SK-N-SH treated with all-trans-retinoic acid at 6 μM for 48 hours (cell line): Measurements from ENCODE around the gene UBE2L6.

Experiments used
- ATAC-seq: fragments of 200-7000 bp; cut with Tn5 transposase; 3 replicates; pipeline ENCODE4 v1.9.1; 2020; ENCODE audit warnings: mild to moderate bottlenecking, moderate library complexity
- ARNTL ChIP-seq: fragments of 450-650 bp; formaldehyde crosslinking; IDR thresholded peaks from 2 replicates; pipeline ENCODE4 v1.5.0; 2020; ENCODE audit warnings: low read depth, mild to moderate bottlenecking, moderate library complexity, borderline replicate concordance
- BACH2 ChIP-seq: fragments of 250-450 bp; sonication (Bioruptor Pico); IDR thresholded peaks from 2 replicates; pipeline ENCODE4 v1.9.0; 2021; ENCODE audit warnings: mild to moderate bottlenecking, borderline replicate concordance
- CREB5 ChIP-seq: fragments of 250-450 bp; sonication (Bioruptor Pico); IDR thresholded peaks from 2 replicates; pipeline ENCODE4 v1.5.1; 2020; ENCODE audit warnings: low read depth, mild to moderate bottlenecking, moderate library complexity
- CSDC2 ChIP-seq: fragments of 250-450 bp; sonication (Bioruptor Pico); IDR thresholded peaks from 2 replicates; pipeline ENCODE4 v1.5.0; 2020; ENCODE audit warnings: mild to moderate bottlenecking, moderate library complexity
- CSRNP3 ChIP-seq: fragments of 250-450 bp; sonication (Bioruptor Pico); IDR thresholded peaks from 2 replicates; pipeline ENCODE4 v1.5.1; 2021; ENCODE audit warnings: mild to moderate bottlenecking, moderate library complexity
- ESRRG ChIP-seq: fragments of 250-450 bp; sonication (Bioruptor Pico); IDR thresholded peaks from 2 replicates; pipeline ENCODE4 v1.6.1; 2021; ENCODE audit warnings: mild to moderate bottlenecking
- ISL1 ChIP-seq: fragments of 250-450 bp; sonication (Bioruptor Pico); IDR thresholded peaks from 2 replicates; pipeline ENCODE4 v2.1.2; 2022; ENCODE audit warnings: mild to moderate bottlenecking, moderate library complexity
- OSR1 ChIP-seq: fragments of 250-450 bp; sonication (Bioruptor Pico); IDR thresholded peaks from 2 replicates; pipeline ENCODE4 v1.8.0; 2022; ENCODE audit warnings: moderate library complexity, mild to moderate bottlenecking, inconsistent platforms
- PATZ1 ChIP-seq: fragments of 250-450 bp; sonication (Bioruptor Pico); IDR thresholded peaks from 2 replicates; pipeline ENCODE4 v1.8.0; 2020; ENCODE audit warnings: mild to moderate bottlenecking, moderate library complexity, borderline replicate concordance
- PPARA ChIP-seq: fragments of 250-450 bp; sonication (Bioruptor Pico); IDR thresholded peaks from 2 replicates; pipeline ENCODE4 v1.5.0; 2020; ENCODE audit warnings: mild to moderate bottlenecking, borderline replicate concordance
- RARB ChIP-seq: fragments of 250-450 bp; sonication (Bioruptor Pico); IDR thresholded peaks from 2 replicates; pipeline ENCODE4 v1.8.0; 2021; ENCODE audit warnings: mild to moderate bottlenecking, moderate library complexity
- SNAI2 ChIP-seq: fragments of 250-450 bp; sonication (Bioruptor Pico); IDR thresholded peaks from 2 replicates; pipeline ENCODE4 v1.5.0; 2020; ENCODE audit warnings: mild to moderate bottlenecking, moderate library complexity
- TCF4 ChIP-seq: fragments of 250-450 bp; sonication (Bioruptor Pico); IDR thresholded peaks from 2 replicates; pipeline ENCODE4 v1.8.0; 2021; ENCODE audit warnings: mild to moderate bottlenecking, moderate library complexity, borderline replicate concordance
- TOX ChIP-seq: fragments of 250-450 bp; sonication (Bioruptor Pico); IDR thresholded peaks from 2 replicates; pipeline ENCODE4 v1.8.0; 2021; ENCODE audit warnings: mild to moderate bottlenecking, moderate library complexity, borderline replicate concordance
- ZC3H10 ChIP-seq: fragments of 250-450 bp; sonication (Bioruptor Pico); IDR thresholded peaks from 2 replicates; pipeline ENCODE4 v1.5.1; 2021; ENCODE audit warnings: mild to moderate bottlenecking, moderate library complexity
- ZFP3 ChIP-seq: fragments of 250-450 bp; sonication (Bioruptor Pico); IDR thresholded peaks from 2 replicates; pipeline ENCODE4 v1.5.0; 2020; ENCODE audit warnings: mild to moderate bottlenecking, moderate library complexity
- ZFP30 ChIP-seq: fragments of 450-650 bp; formaldehyde crosslinking; IDR thresholded peaks from 2 replicates; pipeline ENCODE4 v1.5.0; 2022; ENCODE audit warnings: mild to moderate bottlenecking, moderate library complexity
- ZNF565 ChIP-seq: fragments of 450-650 bp; formaldehyde crosslinking; conservative IDR thresholded peaks from 2 replicates; pipeline ENCODE4 v1.5.0; 2020; ENCODE audit warnings: low read depth, mild to moderate bottlenecking, moderate library complexity
- ZNF70 ChIP-seq: fragments of 450-650 bp; formaldehyde crosslinking; IDR thresholded peaks from 2 replicates; pipeline ENCODE4 v1.5.0; 2020; ENCODE audit warnings: mild to moderate bottlenecking, moderate library complexity
- ZNF8 ChIP-seq: fragments of 450-650 bp; formaldehyde crosslinking; IDR thresholded peaks from 2 replicates; pipeline ENCODE4 v1.5.0; 2020; ENCODE audit warnings: mild to moderate bottlenecking, moderate library complexity
- TF ChIP-seq, protein P1 (sequence below): fragments of 250-450 bp; sonication (Bioruptor Pico); IDR thresholded peaks from 2 replicates; pipeline ENCODE4 v1.5.0; 2020; ENCODE audit warnings: mild to moderate bottlenecking, moderate library complexity

UBE2L6 gene

DNA sequence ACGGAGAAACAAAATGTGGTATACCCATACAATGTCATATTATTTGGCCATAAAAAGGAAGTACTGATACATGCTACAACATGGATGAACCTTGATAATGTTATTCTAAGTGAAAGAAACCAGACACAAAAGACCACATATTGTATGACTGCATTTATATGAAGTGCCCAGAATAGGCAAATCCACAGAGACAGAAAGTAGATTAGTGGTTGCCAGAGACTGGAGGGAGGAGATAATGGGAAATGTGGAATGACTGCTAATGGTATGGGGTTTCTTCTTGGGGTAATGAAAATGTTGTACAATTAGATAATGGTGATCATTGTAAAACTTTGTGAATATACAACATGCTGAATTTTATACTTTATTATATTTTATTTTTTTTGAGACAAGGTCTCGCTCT is 46.4 kb downstream of the UBE2L6 start:
- no peak for ATAC-seq
- no peak for TF ChIP-seq ZNF565 (CRISPR knock-in tag)
- TF ChIP-seq OSR1 (CRISPR knock-in tag): no peak
- no peak for TF ChIP-seq ZC3H10 (CRISPR knock-in tag)
- TF ChIP-seq ESRRG: no peak
- no peak for TF ChIP-seq TOX
- TF ChIP-seq CSDC2 (CRISPR knock-in tag): no peak

DNA sequence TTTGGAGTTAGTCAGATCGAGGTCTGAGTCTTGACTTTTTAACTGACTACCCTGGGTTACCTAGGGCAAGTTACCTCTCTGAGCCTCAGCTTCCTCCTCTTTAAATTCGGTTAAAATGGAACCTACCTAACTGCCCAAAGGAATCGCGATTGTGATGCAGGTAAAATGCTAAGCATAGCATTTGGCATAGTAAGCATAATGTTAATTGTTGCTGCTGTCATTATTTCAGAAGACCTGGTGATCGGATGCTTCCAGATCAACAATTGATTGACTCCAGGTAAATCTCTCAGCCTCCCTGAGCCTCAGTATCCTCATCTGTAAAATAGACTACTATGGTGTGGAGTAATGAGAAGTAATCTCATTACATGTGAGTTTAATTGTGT is 51.4 kb downstream of the UBE2L6 start:
- ATAC-seq: no peak
- TF ChIP-seq PPARA (no peak), RARB (no peak), ARNTL (CRISPR knock-in tag) (no peak)

GRCh38 chr11:57515332-57516060 is 52.0 kb downstream of the UBE2L6 start, which contains the start of gene SLC43A1:
SLC43A1 (minus strand) TSS chr11:57515702; CDS start chr11:57514111, 1,591 bp downstream.
- peak; percentile 83 for ATAC-seq
- TF ChIP-seq ZNF70 (CRISPR knock-in tag): no peak
- no peak for TF ChIP-seq SNAI2 (CRISPR knock-in tag)
- no peak for TF ChIP-seq TOX
- no peak for TF ChIP-seq ISL1 (CRISPR knock-in tag)
- TF ChIP-seq CSDC2 (CRISPR knock-in tag): no peak
- TF ChIP-seq ZNF565 (CRISPR knock-in tag): no peak
- TF ChIP-seq ZC3H10 (CRISPR knock-in tag): no peak
- TF ChIP-seq ZFP3 (CRISPR knock-in tag): no peak
- no peak for TF ChIP-seq ZNF8 (CRISPR knock-in tag)
- no peak for TF ChIP-seq BACH2 (CRISPR knock-in tag)

- TF ChIP-seq ZFP3 (CRISPR knock-in tag) (no peak), ISL1 (CRISPR knock-in tag) (no peak), PATZ1 (CRISPR knock-in tag) (peak; percentile 68; the same call in 1 of the 2 replicates), CSDC2 (CRISPR knock-in tag) (no peak)
- TF ChIP-seq, protein P1, sequence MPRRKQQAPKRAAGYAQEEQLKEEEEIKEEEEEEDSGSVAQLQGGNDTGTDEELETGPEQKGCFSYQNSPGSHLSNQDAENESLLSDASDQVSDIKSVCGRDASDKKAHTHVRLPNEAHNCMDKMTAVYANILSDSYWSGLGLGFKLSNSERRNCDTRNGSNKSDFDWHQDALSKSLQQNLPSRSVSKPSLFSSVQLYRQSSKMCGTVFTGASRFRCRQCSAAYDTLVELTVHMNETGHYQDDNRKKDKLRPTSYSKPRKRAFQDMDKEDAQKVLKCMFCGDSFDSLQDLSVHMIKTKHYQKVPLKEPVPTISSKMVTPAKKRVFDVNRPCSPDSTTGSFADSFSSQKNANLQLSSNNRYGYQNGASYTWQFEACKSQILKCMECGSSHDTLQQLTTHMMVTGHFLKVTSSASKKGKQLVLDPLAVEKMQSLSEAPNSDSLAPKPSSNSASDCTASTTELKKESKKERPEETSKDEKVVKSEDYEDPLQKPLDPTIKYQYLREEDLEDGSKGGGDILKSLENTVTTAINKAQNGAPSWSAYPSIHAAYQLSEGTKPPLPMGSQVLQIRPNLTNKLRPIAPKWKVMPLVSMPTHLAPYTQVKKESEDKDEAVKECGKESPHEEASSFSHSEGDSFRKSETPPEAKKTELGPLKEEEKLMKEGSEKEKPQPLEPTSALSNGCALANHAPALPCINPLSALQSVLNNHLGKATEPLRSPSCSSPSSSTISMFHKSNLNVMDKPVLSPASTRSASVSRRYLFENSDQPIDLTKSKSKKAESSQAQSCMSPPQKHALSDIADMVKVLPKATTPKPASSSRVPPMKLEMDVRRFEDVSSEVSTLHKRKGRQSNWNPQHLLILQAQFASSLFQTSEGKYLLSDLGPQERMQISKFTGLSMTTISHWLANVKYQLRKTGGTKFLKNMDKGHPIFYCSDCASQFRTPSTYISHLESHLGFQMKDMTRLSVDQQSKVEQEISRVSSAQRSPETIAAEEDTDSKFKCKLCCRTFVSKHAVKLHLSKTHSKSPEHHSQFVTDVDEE: no peak
- ATAC-seq: peak; percentile 62
Measured at GRCh38 chr11:57514538-57515331, 52.7 kb downstream of the UBE2L6 start.

DNA sequence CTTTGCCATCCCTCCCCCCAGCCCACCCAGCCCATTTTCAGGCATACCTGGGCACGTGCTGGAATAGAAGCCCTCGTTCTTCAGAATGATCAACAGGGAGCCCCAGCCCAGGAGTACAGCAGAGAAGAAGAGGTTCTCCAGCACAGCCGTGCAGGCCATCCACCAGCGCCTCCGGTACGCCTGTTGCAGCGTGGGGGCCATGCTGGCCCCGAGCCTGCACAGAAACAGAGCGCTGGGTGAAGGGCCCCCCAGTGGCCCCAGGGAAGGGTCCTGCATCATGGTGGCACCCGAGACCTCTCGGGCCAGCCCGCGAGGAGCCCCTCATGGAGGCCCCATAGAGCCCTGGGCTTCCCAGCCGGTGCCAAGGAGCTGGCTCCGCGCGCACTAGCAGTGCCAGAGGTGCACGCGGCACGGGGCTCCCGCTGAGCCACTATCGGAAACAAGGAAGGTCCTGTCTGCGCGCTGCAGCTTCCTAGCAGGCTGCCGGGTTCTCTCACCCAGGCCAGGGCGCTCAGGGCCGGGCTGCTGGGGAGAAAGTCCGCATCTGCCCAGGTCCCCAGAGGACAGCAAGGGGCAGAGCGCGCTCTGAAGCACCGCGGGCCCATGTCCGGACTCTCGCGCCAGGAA is 53.4 kb downstream of the UBE2L6 start:
- ATAC-seq: peak; percentile 8
- no peak for TF ChIP-seq OSR1 (CRISPR knock-in tag)
- TF ChIP-seq ZC3H10 (CRISPR knock-in tag): no peak
- TF ChIP-seq TCF4: no peak
- no peak for TF ChIP-seq CREB5 (CRISPR knock-in tag)
- TF ChIP-seq CSRNP3: no peak
- no peak for TF ChIP-seq ARNTL (CRISPR knock-in tag)
- no peak for TF ChIP-seq ZFP30 (CRISPR knock-in tag)
- TF ChIP-seq PATZ1 (CRISPR knock-in tag): no peak
- no peak for TF ChIP-seq TOX
- no peak for TF ChIP-seq PPARA
- no peak for TF ChIP-seq ZNF565 (CRISPR knock-in tag)
- TF ChIP-seq RARB: no peak
